DMS153 treated with DMSO at 0.1 percent for 48 hours (cell line): Measurements from ENCODE around the gene STPG4.
"Not testable (repeated sequence)": the region's sequence is repeated elsewhere in the genome, so short reads cannot be mapped to it uniquely, and the experiment has no call there.

Source experiments
- DNase-seq: peaks from one replicate; lab custom pipeline; 2025; ENCODE audit not compliant: unreplicated experiment; lab: John Stamatoyannopoulos, UW

The STPG4 gene

GRCh38 chr2:47128705-47129104 is 26.4 kb downstream of the STPG4 start:
- DNase-seq = no peak

DNA sequence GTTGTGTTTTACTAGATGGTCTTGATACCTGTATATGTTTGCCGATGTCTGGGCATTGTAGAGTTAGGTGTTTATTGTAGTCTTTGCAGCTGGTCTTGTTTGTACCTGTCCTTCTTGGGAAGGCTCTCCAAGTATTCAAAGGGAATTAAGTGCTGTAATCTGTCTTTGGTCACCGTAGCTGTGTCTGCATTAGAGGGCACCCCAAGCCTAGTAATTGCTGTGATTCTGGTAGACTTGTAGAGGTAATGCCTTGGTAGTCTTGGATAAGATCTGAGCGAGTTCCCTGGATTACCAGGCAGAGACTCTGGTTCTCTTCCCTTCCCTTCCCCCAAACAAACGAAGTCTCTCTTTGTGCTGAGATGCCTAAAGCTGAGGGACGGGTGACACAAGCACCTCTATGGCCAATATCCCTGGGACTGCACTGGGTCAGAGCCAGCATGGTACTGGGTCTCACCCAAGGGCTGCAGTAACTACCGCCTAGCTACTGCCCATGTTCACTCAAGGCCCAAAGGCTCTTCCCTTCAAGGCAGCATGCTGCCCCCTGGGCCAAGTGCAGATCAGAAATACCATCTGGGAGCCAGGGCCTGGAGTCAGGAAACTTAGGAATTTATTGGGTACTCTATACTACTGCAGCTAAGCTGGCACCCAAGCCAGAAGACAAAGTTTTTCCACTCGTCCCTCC is 27.1 kb downstream of the STPG4 start:
- DNase-seq = no peak

DNA sequence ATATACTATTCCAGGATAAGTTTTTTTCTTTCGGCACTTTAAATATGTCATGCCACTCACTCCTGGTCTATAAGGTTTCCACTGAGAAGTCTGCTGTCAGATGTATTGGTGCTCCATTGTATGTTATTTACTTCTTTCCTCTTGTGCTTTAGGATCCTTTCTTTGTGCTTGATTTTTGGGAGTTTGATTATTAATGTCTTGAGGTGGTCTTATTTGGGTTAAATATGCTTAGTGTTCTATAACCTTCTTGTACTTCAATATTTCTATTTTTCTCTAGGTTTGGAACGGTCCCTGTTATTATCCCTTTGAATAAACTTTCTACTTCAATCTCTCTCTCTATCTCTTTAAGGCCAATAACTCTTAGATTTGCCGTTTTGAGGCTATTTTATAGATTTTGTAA is 28.3 kb downstream of the STPG4 start:
- no peak for DNase-seq

DNA sequence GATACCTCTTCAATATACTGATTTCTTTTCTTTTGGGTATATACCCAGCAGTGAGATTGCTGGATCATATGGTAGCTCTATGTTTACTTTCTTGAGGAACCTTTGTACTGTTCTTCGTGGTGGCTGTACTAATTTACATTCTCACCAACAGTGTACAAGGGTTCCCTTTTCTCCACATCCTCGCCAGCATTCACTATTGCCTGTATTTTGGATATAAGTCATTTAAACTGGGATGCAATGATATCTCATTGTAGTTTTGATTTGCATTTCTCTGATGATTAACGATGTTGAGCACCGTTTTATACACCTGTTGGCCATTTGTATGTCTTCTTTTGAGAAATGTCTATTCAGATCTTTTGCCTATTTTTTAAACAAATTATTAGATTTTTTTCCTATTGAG is 30.4 kb downstream of the STPG4 start:
- not testable (repeated sequence) for DNase-seq

GRCh38 chr2:47120424-47120823 is 34.7 kb downstream of the STPG4 start:
- not testable (repeated sequence) for DNase-seq

GRCh38 chr2:47119001-47119400 is 36.1 kb downstream of the STPG4 start:
- no peak for DNase-seq

DNA sequence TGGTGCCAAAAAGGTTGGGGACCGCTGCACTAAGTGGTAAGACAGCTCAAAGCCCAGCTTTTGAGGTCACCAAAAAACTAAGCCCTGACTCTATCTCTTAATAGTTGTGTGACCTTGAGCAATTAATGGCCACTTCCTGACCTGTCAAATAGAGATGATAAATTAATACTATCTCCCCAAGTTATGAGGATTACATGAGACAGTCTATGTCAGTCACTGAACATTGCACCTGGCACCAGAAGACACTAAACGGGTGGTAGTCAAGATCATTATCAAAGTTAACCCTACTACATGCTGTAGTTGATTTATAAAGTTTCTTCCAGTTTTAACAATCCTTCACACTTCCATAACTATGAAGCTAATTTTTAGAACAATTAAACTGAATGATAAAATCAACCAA is 36.5 kb downstream of the STPG4 start:
- DNase-seq = no peak

DNA sequence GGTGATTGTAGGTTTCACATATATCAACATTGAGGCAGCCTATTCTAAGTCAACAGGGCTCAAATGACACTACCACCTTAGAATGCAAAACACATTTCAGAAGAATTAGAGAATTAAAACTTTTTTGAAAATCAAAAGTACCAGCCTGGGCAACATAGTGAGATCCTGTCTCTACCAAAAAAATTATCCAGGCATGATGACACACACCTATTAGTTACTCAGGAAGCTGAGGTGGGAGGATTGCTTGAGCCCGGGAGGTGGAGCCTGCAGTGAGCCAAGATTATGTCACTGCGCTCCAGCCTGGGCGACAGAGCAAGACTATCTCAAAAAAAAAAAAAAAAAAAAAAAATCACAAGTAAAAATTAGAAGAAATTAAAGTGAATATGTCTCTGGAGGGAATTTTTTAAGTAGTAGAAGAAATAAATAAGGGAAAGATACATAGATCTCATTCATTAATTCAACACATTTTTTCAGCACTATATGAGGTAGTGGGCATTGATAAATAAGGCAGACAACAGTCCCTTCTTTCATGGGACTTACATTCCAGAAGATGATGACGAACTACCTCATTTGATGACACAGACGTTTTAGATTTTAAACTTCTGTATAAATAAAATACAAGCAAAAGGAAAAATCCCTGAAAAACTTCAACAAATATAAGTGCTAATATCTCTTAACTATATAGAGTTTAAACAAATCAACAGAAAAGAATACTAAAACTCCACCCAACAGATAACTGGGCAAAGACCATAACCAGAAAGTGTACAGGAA is 42.3 kb downstream of the STPG4 start:
- no peak for DNase-seq

DNA sequence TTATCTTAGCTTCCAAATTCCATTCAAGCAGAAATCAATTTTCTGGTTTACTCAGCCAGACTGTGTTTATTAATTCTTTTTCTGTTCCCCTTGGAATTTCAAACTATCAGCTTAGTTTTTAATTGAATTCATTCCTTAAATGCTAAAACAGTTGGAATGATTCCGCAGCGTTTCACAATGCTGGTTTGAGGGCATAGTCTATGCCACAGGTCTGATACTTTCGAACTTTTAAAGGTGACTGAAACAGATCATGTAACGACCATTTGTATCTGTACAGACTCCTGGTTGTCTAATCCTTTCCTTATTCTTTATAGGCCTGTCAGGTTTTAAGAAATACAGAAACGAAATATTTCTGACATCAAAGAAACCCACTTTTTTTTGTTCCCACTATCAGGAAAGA is 45.4 kb downstream of the STPG4 start:
- no peak for DNase-seq

- DNase-seq = no peak
These were observed 46.1 kb downstream of the STPG4 start for GRCh38 chr2:47109007-47109375.

- DNase-seq = not testable (repeated sequence)
These were observed 46.7 kb downstream of the STPG4 start for GRCh38 chr2:47108267-47109006.

- not testable (repeated sequence) for DNase-seq
These were observed 47.9 kb downstream of the STPG4 start for GRCh38 chr2:47107201-47107600.

DNA sequence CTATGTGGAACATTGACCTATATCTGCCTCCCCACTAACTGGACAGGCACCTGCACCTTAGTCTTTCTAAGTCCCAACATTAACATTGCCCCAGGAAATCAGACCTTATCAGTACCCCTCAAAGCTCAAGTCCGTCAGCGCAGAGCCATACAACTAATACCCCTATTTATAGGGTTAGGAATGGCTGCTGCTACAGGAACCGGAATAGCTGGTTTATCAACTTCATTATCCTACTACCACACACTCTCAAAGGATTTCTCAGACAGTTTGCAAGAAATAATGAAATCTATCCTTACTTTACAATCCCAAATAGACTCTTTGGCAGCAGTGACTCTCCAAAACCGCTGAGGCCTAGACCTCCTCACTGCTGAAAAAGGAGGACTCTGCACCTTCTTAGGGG is 48.9 kb downstream of the STPG4 start:
- DNase-seq = not testable (repeated sequence)

- DNase-seq = not testable (repeated sequence)
These were observed 55.4 kb downstream of the STPG4 start for GRCh38 chr2:47099712-47100111.

DNA sequence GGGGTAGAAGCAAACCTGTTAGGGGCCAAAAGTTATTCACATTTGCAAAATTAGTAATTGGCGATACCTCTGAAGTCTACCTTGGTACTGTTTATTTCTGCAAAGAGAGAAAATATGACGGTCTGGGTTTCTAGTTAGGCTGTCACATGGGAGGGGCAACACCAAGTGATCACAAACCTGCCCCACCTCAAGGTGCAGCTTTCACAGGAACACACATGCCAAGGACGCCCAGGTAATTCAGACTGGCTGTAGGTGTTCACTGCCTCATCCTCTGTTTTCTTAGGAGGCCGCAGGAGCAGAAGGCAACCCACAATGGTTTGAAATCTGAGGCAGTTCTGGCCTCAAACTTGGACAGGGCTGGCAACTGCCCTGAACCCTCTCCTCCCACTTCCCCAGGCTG is 56.2 kb downstream of the STPG4 start:
- DNase-seq = no peak

GRCh38 chr2:47097563-47097962 is 57.5 kb downstream of the STPG4 start:
- no peak for DNase-seq

- DNase-seq = no peak
These were observed 58.7 kb downstream of the STPG4 start for GRCh38 chr2:47096451-47096850.

GRCh38 chr2:47095349-47096020 is 59.6 kb downstream of the STPG4 start:
- DNase-seq = no peak

DNA sequence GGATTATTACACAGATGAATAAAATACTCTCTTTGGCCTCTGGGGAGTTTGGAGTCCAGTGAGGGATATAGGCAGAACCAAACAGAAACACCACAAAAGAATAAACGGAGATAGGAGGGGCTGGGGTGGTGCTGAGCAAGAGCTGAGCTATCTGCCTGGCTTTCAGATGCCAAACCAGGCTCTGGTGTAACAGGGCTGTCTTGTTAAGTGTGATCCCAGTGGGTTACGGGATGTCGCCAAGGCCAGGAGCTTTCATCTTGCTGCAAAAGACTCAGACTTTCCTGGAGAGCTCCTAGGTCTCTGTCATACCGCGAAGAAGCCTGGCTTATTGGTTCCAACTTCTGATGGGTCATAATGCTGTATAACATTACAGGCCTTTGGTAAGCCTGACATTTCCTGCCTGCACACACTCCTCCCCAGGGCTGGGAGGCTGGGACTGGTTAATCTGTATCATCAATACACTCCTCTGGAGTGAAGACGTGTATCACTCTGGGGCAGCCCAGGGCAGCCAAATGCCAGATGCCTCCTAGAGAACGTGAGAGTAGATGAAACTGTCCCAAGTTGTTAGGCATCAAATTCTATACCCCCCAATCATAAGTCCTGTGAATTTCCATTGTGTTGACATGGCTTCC is 60.5 kb downstream of the STPG4 start:
- DNase-seq = no peak

- DNase-seq = no peak
These were observed 61.5 kb downstream of the STPG4 start for GRCh38 chr2:47093626-47094025.

GRCh38 chr2:47092465-47092864 is 62.6 kb downstream of the STPG4 start:
- no peak for DNase-seq
